ENCODE data around the gene JTB. TPM values are rescaled to one million over a fixed set of nuclear protein-coding genes. Genes with fewer than 3 reads are reported as not detected.

Gene JTB
- total and polyA plus RNA-seq, 9 donors, result 77.5 to 207 (median 88.6) TPM

DNA sequence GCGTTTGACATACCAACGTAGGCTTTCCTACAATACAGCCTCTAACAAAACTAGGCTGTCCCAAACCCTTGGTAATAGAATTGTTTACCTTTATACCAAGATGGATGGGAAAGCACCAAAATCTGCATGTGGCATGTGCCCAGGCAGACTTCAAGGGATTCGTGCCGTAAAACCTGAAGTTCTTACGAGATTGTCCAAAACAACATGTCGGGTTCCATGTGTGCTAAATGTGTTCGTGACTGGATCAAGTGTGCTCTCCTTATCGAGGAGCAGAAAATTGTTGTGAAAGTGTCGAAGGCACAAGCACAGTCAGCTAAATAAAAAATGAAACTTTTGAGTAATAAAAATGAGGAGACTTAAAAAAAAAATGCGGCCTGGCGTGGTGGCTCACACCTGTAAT lies 18.2 kb upstream of the JTB start:
- 84 to 90% (median 84%) methylated on average over 11 of the region's 11 CpGs for WGBS, 3 donors
- TF ChIP-seq, protein P1, sequence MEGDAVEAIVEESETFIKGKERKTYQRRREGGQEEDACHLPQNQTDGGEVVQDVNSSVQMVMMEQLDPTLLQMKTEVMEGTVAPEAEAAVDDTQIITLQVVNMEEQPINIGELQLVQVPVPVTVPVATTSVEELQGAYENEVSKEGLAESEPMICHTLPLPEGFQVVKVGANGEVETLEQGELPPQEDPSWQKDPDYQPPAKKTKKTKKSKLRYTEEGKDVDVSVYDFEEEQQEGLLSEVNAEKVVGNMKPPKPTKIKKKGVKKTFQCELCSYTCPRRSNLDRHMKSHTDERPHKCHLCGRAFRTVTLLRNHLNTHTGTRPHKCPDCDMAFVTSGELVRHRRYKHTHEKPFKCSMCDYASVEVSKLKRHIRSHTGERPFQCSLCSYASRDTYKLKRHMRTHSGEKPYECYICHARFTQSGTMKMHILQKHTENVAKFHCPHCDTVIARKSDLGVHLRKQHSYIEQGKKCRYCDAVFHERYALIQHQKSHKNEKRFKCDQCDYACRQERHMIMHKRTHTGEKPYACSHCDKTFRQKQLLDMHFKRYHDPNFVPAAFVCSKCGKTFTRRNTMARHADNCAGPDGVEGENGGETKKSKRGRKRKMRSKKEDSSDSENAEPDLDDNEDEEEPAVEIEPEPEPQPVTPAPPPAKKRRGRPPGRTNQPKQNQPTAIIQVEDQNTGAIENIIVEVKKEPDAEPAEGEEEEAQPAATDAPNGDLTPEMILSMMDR (IDR thresholded peaks at IDR 0.05), result no peak
- no peak for TF ChIP-seq EP300 (IDR thresholded peaks at IDR 0.05)
- TF ChIP-seq POLR2A (IDR thresholded peaks at IDR 0.05), result no peak
- Histone ChIP-seq H3K36me3 (no peaks in the 10 kb centered on the region), H3K27ac (no peak overlapping the region), H3K9me3 (no peaks in the 10 kb centered on the region), H3K4me1 (ENCODE audit: insufficient read depth) (peaks cover 7% of the 10 kb centered on the region), H3K4me3 (no peak overlapping the region), H3K27me3 (no peaks in the 10 kb centered on the region)
- DNase-seq, result no peak
- intact Hi-C loops (cut with DNase I), result no loop called here

DNA sequence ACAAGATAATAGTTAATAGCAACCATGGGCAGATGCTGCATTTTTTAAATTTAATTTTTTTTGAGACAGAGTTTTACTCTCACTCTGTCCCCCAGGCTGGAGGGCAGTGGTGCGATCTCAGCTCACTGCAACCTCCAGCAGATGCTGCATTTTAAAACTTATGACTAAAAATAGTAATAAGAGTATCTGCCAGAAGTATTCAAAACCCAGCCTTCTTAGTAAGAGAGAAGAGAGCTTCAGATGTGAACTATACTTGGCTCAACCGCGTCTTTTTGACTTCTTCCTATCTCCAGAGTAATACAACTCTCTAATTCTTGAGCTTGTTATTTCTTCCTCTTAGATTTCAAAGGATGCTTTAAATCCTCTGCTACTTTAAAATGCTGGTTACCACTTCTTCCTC lies 17.7 kb upstream of the JTB start:
- Histone ChIP-seq H3K27me3 (no peaks in the 10 kb centered on the region), H3K4me1 (ENCODE audit: insufficient read depth) (peaks cover 7% of the 10 kb centered on the region), H3K36me3 (no peaks in the 10 kb centered on the region), H3K9me3 (no peaks in the 10 kb centered on the region), H3K4me3 (no peak overlapping the region), H3K27ac (no peak overlapping the region)
- 11 to 19% (median 18%) methylated on average over 3 of the region's 3 CpGs for WGBS, 3 donors
- TF ChIP-seq EP300 (IDR thresholded peaks at IDR 0.05), result no peak
- TF ChIP-seq, protein P1 (IDR thresholded peaks at IDR 0.05), result no peak
- no peak for TF ChIP-seq POLR2A (IDR thresholded peaks at IDR 0.05)
- intact Hi-C loops (cut with DNase I), result no loop called here
- DNase-seq, result no peak

DNA sequence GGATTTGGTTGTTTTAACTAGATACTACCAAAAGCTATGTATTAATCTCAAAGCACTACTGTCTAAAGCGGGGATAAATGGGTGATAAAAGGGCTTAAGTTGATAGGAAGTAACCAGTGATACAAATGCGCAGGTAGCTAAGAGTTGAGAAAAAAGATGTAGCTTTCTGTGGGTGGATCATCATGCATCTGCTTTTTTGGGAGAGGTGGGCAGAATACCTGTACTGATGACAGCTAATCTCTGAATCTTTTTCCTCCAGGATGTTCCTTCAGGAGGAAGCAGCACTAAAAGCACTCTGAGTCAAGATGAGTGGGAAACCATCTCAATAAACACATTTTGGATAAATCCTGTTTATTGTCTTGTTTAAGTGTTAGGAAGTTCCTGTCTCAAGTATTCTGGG lies 14.3 kb upstream of the JTB start:
- H3K27me3 ChIP-seq, result no peaks in the 10 kb centered on the region
- H3K4me3 ChIP-seq, result peak overlapping the region; percentile 83
- peaks cover 10% of the 10 kb centered on the region for H3K4me1 ChIP-seq (ENCODE audit: insufficient read depth)
- 86 to 94% (median 87%) methylated on average over 2 of the region's 2 CpGs for WGBS, 3 donors
- no peaks in the 10 kb centered on the region for H3K9me3 ChIP-seq
- no peaks in the 10 kb centered on the region for H3K36me3 ChIP-seq
- H3K27ac ChIP-seq, result peak overlapping the region in 1 of 2 donors; percentile 85
- intact Hi-C loops (cut with DNase I), result no loop called here
- TF ChIP-seq, protein P1 (IDR thresholded peaks at IDR 0.05), result no peak
- no peak for TF ChIP-seq EP300 (IDR thresholded peaks at IDR 0.05)
- TF ChIP-seq POLR2A (IDR thresholded peaks at IDR 0.05), result no peak
- DNase-seq, result no peak

- H3K9me3 ChIP-seq, result no peaks in the 10 kb centered on the region
- H3K4me1 ChIP-seq (ENCODE audit: insufficient read depth), result peaks cover 10% of the 10 kb centered on the region
- TF ChIP-seq EP300 (IDR thresholded peaks at IDR 0.05) (no peak), POLR2A (IDR thresholded peaks at IDR 0.05) (no peak)
- TF ChIP-seq, protein P1 (IDR thresholded peaks at IDR 0.05), result peak in 1 of 3 donors; percentile 4
- peak overlapping the region; percentile 58 to 85 for H3K27ac ChIP-seq
- H3K27me3 ChIP-seq, result no peaks in the 10 kb centered on the region
- 2 to 11% (median 2%) methylated on average over 9 of the region's 9 CpGs for WGBS, 3 donors
- intact Hi-C loops (cut with DNase I), result no loop called here
- no peaks in the 10 kb centered on the region for H3K36me3 ChIP-seq
- DNase-seq, result no peak
- peak overlapping the region; percentile 83 for H3K4me3 ChIP-seq
Observed at GRCh38 chr1:153991151-153991630, 13.7 kb upstream of the JTB start.

Data from ovary (tissue), 9 donors.